ENCODE data around the gene ADARB2.

DNA sequence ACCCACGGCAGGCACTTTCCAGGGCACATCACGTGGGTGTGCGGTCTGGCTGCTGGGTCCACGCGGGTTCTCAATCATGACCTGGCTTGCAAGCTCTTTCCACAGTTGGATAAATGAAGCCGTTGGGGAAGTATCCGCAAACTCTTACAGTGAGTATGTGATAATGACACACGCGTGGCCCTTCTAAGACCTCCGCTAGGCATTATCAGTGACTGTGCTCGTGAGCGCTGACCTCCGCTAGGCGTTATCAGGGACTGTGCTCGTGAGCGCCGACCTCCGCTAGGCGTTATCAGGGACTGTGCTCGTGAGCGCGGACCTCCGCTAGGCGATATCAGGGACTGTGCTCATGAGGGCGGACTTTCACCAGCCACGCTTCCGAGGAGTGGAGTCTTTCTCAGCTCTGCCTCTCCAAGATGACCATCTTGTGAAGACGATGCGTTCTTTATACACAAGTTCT is 574.1 kb downstream of the ADARB2 start:
- no peak for TF ChIP-seq SPI1 (IDR thresholded peaks at IDR 0.05; ENCODE audit: borderline replicate concordance, low read depth)
- TF ChIP-seq, protein P1, sequence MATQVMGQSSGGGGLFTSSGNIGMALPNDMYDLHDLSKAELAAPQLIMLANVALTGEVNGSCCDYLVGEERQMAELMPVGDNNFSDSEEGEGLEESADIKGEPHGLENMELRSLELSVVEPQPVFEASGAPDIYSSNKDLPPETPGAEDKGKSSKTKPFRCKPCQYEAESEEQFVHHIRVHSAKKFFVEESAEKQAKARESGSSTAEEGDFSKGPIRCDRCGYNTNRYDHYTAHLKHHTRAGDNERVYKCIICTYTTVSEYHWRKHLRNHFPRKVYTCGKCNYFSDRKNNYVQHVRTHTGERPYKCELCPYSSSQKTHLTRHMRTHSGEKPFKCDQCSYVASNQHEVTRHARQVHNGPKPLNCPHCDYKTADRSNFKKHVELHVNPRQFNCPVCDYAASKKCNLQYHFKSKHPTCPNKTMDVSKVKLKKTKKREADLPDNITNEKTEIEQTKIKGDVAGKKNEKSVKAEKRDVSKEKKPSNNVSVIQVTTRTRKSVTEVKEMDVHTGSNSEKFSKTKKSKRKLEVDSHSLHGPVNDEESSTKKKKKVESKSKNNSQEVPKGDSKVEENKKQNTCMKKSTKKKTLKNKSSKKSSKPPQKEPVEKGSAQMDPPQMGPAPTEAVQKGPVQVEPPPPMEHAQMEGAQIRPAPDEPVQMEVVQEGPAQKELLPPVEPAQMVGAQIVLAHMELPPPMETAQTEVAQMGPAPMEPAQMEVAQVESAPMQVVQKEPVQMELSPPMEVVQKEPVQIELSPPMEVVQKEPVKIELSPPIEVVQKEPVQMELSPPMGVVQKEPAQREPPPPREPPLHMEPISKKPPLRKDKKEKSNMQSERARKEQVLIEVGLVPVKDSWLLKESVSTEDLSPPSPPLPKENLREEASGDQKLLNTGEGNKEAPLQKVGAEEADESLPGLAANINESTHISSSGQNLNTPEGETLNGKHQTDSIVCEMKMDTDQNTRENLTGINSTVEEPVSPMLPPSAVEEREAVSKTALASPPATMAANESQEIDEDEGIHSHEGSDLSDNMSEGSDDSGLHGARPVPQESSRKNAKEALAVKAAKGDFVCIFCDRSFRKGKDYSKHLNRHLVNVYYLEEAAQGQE (IDR thresholded peaks at IDR 0.05; ENCODE audit: insufficient replicate concordance, low read depth) = no peak

Data from HL-60 (cell line).